H54 (cell line): ENCODE measurements around the gene DMPK.
A peak's percentile ranks its signal among the peaks of the same experiment; 100 is the strongest.
"Not testable (repeated sequence)": the region's sequence is repeated elsewhere in the genome, so short reads cannot be mapped to it uniquely, and the experiment has no call there.

ENCODE experiments used
- DNase-seq: peaks from one replicate; pipeline ENCODE4 v3.0.0; 2011; ENCODE audit warnings: low spot score, mixed read lengths; ENCODE audit not compliant: insufficient read length
- FAIRE-seq: peaks from 3 replicates; lab custom pipeline; 2011; peaks lifted over from hg19 to GRCh38; lab: Jason Lieb, UNC
- POLR2A ChIP-seq: IDR thresholded peaks from 2 replicates; pipeline ENCODE4 v1.6.1; 2011; ENCODE audit warnings: low read depth, mild to moderate bottlenecking, low read length

DMPK gene

DNA sequence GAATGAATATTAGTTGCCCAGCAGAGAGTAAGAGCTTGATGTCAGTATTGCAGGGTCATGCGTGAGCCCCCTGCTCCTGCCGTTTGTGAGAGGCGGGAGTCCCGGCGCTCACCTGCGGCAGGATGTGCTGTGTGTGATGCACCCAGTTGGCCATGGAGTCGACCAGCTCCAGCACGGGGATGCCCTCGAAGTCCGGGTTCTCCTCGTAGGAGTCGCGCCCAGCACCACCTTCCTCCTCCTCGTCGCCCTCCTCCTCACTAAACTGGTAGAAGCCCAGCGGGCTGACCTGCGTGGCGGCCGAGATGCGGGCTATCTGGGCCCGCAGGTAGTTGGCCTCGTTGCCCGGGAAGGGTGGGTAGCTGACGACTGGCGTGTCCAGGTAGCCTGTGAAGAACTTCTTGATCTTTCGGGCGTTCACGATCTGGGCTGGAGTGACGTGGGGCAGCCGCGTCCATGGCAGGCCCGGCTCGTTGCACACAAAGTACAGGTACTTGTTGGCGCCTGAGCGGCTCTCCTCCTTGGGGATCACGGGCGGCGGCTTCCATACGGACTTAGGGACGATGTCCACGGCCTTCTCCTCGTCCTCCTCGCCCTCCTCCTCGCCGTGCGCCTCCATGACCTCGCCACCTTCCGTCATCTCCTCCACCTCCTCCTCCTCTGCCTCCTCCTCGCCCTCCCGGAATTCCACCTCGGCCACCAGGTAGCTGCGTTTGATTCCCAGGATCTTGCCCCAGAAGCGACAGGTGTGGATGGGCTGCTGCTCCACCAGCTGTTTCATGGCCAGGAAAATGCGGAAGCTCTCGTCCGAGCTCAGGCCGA lies 22.1 kb upstream of the DMPK start:
- no peak for TF ChIP-seq POLR2A
- FAIRE-seq (no peak), DNase-seq (no peak)

DNA sequence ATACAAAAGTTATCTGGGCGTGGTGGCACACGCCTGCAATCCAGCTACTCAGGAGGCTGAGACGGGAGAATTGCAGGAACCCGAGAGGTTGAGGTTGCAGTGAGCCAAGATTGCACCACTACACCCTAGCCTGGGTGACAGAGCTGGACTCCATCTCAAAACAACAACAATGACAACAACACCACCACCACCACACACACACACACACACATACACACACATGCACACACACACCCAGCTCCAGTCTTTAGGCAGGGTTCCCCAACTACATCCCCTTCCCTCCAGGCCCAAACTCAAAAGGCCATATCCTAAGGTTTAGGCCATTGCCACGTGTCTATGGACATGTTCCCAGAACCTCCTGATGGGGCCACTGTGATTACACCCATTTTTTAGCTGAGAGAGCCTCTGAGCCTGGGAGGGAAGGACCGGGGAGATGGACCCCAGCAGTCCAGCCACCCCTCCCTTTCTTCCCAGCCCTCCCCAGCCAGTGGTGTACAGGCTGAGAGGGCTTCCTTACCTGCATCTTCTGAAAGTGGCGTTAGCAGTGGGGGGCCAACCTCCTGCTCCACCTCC lies 19.4 kb upstream of the DMPK start:
- FAIRE-seq (no peak), DNase-seq (no peak)
- TF ChIP-seq POLR2A: no peak

DNA sequence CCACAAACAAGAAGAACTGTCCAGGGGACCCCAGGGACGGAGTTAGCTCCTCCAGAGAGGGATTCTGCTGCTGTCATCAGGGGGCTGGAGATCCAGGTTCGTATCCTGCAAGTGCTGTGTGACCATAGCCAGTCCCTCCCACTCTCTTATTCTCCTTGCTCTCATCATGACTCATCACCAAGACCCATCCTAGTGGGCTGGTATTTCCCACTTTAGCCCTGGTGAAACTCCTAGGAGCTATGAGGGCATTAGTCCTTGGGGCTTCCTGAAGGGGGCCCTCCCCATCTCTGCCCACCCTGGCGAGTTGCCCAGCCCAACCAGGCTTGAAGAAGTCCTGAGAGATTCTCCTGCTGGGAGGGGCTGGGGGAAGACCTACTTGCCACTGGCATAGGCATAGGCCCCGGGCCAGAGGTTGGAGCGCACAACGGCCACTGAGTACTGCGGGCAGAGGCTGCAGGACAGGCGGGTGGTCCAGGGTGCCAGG lies 17.8 kb upstream of the DMPK start:
- no peak for TF ChIP-seq POLR2A
- no peak for DNase-seq

DNA sequence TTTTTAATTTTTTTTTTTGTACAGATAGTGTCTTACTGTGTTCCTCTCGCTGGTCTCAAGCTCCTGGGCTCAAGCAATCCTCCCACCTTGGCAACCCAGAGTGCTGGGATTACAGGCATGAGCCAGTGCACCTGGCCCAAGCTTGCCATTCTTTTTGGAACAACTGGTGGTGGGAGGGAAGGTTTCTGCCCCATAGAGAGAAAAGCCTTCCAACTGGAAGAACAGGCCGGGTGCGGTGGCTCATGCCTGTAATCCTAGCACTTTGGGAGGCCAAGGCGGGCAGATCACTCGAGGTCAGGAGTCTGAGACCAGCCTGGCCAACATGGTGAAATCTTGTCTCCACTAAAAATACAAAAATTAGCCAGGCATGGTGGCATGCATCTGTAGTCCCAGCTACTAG lies 17.3 kb upstream of the DMPK start:
- not testable (repeated sequence) for FAIRE-seq, DNase-seq

More for the DNA sequence above, 17.8 kb upstream of the DMPK start:
- FAIRE-seq: peak; percentile 69

DNA sequence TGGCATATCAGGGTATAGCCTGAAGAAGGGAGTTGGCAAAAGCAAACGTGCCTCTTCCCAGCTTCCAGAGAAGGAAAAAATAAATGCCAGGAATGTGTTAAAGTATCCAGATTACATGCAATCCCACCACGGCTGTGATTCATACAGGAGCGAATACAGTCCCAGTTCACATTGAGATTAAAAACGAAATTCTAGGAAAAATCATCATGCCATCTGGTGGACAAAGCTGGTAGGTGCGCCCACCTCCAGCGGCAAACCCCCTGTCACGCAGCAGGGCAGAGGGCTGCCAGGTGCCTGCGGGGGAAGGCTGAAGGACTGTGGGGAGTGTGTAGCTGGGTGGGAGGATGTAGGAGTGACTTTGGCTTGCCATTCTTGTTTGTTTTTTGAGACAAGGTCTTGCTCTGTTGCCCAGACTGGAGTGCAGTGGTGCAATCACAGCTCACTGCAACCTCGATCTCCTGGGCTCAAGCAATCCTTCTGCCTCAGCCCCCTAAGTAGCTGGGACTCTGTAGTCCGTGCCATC lies 16.8 kb upstream of the DMPK start:
- DNase-seq (peak; percentile 51), FAIRE-seq (no peak)

GRCh38 chr19:45794627-45795026 lies 12.3 kb upstream of the DMPK start:
- FAIRE-seq (no peak), DNase-seq (no peak)
- no peak for TF ChIP-seq POLR2A

More for the DNA sequence above, 16.8 kb upstream of the DMPK start:
- TF ChIP-seq POLR2A: no peak

DNA sequence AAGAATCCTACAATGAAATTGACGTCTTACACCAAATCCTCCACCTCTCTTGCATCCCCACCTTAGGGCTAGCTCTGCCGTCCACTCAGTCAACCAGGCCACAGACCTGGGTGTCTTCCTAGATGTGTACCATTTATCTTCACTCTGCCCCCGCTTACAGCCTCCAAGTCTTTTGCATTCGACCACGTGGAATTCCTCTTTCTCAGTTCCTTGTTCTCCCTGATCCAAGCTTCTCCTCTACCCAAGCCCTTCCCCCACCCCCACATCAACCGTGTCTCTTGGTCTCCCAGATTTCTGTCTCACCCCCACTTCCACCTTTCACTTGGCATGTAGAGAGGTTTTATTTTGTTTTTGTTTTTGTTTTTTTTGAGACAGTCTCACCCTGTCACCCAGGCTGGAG lies 11.6 kb upstream of the DMPK start:
- no peak for FAIRE-seq
- no peak for DNase-seq
- TF ChIP-seq POLR2A: no peak

DNA sequence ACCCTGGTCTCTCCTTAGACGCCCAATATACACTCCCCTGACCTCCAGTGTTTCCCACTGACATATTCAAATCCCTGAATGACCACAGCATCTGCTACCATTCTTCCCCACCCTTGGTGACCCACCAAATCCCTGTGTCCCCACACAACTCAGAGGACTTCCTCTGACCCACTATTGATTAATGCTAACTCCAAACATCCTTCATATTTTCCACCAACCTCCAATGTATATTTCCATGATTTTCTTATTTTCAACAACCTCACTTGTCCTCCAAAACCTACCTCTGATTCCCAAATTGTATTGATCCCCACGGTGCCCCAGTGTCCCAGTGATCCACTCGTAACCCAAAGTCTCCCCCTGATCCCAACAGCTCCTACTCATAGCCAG lies 10.9 kb upstream of the DMPK start:
- FAIRE-seq (no peak), DNase-seq (no peak)
- no peak for TF ChIP-seq POLR2A

GRCh38 chr19:45792470-45793177 lies 10.3 kb upstream of the DMPK start, which contains the start of gene DMWD:
DMWD (minus strand) TSS chr19:45792845; CDS start chr19:45792756, 89 bp downstream.
- peak; percentile 54 for TF ChIP-seq POLR2A
- DNase-seq: peak; percentile 68
- peak; percentile 86 for FAIRE-seq

DNA sequence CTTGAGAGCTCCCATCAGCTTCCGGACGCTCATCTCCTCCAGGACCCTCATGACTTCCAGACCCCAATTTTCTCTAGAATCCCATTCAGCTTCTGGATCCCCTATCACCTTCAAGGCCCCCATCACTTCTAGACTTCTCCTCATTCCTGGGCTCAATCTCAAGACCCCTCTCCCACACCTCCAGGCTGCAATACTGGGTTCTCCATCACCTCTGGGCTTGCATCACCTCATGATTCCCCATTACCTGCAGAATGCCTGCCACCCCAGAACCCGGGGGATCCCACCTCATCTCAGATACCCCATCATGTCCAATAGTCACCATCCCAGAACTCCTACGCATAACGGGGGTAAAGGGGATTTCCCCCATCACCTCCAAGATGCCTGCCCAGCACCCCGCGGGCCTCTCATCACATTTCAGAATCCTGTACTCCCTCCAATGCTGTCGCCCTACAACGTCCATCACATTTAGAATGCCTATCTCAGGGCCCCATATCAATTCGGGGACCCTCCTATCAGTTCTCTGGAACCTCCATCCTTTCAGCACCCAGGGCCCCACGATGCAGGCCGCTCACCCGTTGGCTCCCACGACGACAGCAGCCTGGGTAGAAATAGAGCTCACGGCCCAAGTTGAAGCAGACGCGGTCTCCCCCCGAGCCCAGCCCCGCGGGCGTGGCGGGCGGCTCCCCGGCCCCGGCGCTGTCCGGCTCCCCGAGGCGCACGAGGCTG lies 9.6 kb upstream of the DMPK start:
- FAIRE-seq (no peak), DNase-seq (no peak)
- no peak for TF ChIP-seq POLR2A

DNA sequence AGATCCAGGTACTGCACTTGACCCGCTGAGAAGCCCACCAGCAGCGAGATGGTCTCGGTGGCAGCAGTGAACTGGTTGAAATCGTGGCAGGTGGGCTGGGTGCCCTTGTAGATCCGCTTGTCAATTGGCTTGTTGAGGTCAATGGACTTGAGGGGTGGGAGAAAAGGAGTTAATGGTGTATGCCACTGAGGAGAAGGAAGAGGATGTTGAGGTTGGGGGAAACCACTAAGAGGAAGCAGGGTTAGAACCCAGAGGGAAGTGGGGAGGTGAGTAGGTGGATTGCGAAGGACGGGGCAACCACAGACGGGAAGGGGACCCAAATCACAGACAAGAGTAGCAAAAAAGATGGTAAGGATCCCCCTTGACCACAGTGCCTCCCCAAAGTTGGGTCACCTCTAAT lies 8.7 kb upstream of the DMPK start:
- FAIRE-seq: no peak
- TF ChIP-seq POLR2A: no peak
- DNase-seq: no peak

DNA sequence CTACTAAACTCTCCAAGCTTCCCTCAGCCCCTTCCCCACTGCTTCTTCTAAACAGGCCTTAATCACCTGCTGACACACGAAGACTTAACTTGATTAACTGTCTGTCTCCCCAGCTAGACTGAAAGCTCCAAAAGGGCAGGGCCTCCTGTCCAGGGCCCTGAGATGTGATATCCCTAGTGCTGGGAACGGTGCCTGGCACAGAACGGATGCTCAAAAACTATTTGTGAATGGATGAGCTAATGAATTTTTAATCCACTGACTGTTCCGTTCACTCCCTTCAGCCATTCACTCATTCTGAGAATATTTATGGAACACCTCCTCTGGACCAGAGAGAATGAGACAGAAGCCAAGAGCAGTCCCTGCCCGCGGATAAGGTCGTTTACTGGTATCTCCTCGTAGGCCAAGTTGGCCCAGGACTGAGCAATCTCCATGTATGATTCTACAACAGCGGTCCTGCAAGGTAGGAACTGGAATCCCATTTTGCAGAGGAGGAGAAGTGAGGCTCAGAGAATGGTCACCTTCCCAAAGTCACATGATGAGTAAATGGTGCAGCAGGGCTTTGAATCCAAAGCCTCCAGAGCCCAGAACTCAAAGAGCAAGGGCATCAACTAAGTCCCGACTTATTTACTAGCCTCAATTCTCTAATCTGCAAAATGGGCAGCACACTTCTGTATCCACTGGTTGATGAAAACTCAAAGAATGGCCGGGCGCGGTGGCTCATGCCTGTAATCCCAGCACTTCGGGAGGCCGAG lies 6.9 kb upstream of the DMPK start:
- no peak for TF ChIP-seq POLR2A
- FAIRE-seq (no peak), DNase-seq (no peak)

GRCh38 chr19:45786533-45786894 lies 4.2 kb upstream of the DMPK start:
- DNase-seq: no peak
- no peak for FAIRE-seq
- TF ChIP-seq POLR2A: no peak
